Measurements from ENCODE around the gene HOXA9.

Gene HOXA9

DNA sequence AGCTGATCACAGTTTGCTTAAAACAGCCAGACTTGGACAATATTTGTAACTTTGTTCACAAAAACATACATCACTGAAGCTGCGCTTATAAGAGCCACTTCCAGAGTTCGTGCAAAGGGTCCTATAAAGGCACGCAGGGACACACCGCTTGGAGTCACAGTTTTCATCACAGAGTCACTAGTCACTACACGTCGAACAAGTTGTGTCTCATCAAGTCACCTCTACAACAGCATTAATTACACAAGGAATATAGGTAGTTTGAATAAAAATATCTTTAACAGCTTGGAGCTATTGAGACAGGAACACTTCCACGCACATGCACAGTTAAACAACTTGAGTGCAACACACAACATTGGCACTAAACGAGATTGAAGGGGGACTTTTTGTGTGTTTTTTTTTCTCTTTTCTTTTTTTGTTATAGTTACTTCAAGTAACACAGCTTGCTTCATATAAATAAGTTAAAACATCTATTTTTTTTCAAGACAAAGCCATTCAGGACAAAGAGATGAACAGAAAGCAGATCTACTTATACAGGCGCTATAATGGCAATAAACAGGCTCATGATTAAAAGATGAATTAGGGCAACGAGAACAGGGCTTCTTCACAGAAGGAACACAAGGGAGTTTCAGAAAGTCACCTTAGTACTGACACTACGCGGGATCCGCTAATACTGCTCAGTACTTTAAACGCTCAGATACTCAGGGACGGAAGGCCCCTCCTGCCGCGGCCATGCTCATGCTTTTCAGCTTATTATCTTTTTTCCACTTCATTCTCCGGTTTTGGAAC, 24.0 kb downstream of the HOXA9 start:
- no peak for DNase-seq

DNA sequence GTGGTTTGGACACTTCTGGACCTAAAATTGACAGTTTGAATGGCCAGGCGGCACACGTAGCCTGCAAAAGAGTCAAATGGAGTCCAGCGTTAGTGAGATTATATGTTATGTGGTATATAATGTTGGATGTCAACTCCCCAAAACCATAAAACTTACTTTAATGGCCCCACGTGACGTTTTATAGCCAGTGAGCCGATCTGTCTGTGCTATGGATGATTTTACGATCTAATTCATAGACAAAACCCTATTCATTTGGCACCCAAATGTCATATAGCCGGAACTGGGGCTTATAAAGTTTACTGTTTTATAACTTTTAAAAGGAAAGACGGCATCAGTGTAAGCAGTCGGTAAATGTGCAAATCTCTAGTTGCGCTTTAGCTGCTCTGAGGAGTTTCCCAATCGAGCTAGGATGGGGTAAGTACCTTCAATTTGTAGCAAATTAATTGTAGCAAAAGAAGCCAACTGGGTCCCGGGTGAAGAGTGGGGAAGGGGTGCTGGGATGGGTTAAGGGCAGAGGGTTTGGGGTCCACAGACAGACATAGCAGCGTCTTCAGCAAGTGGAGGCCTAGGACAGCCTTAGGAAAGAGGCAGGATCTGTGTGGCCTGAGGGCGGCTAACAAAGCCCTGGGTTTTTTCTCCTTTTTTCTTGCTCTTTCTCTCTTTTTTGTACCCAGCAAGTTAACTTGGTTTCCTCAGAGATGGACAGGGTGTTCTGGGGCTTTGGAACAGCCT, 25.0 kb downstream of the HOXA9 start:
- DNase-seq, result no peak

DNA sequence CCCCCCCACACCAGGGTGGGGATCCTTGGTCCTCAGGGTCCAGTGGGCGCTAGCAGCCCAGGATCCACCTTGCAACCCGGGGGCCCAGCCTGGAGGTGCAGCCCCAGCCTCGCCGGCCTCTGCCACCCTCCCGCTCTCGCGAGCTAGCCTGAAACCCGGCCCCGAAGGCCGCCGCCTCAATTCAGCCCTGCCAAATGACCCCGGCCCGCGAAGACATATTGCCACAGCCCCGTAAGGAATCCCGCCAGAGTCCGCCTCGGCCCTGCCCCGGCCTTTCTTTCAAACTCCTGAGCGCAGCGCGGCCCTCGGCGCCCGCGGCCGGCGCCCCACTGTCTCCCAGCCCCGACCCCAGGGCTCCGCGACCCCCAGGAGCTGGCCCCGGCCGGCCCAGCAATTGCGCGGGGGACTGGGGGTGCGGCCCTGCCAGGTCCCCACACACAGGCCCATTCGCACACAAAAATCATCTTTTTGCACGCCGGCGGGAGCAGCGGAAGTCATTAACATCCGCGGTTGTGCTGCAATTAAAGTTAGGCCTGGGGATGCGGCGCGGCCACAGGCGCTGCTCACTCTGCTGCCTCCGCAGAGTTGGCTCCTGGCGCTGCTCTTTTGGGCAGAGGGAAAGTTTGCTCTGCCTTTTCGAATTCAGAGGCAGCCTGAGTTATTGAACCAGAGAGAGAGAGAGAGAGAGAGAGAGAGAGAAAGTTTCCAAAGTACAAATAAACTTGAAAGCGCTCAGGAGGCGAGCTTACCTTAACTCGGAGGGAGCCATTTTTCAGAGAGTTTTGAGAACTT, 25.8 kb downstream of the HOXA9 start:
- DNase-seq, result no peak

DNA sequence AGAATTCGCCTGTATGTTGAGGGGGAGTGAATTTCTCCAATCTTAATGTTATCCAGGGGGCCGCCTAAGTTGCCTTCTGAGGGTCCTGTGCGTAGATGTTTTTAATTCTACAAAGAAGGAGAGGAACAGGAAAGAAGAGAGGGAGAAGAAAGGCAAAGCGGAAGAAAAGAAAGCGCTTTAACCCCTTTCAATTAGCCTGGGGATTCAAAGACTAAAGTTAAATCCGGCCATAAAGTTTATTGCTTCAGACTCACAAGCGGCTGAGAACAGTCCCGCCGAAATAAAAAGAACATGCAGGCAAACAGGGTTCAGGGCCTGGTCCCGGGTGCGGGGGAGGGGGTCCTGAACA, 26.4 kb downstream of the HOXA9 start:
- DNase-seq, result no peak

DNA sequence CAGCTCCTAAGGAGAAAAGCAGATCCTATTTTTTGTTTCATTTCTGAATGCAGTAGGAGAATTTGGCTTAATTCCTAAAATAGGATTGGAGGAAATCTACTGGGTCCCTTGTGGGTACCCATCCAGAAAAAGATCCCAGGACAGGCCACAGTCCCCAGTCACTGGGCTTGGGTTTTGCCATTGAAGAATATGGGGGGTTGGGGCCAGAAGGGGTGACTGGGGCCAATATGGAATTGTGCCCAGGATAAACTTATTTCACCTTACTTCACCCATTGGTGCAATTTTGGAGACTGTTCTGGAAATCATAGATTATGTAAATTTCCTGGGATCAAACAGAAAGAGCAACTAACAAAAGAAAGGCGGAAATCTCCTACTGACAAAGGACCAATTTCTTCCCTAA, 26.9 kb downstream of the HOXA9 start:
- DNase-seq, result no peak

DNA sequence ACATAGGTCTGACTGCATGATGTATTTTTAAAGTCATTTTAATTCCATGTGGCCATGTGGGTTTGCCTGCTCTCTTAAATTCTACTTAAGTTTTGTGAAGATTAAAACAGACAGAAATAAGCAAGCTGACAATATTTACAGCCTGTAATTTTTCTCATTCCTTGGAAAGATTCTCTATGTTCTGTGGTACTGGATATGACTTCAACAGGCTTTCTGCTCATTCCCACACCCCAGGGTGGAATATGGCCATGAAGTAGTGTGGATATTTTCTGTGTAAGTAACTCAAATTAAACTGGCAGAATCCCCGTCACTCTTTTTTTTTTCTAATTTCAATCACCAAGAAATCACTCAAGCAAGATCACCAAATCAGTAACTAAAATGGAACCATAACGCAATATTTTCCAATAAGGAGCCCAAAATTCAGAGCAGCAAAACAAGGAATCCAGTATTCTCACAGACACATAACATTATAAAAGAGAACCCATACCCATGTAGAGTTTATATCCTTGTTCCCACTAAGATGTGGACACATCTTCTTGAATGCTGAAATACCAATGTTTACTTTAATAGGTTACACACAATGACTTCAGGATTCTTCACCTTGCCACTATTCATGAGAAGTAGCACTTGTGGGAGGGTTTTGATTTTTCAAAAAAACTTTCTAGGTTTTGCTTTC, 27.6 kb downstream of the HOXA9 start:
- DNase-seq, result no peak

DNA sequence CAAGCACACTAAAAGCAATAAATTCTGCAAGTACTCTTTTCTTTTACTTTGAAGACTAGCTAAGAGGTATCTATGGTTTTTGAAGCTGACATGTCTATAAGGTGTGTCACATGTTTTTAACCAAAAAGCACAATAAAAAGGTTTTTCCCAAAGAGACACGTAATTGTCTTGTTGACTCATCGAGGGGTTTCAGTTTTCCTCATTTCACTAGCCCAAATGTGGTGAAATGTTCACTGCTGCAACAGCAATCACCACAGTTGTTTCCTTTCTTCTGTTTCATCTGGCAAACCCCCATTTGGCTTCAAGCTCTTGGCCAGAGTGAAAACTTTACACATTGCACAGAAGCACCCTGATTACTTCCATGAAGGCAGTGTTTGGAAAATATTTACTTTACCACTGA, 30.9 kb downstream of the HOXA9 start:
- DNase-seq, result no peak

DNA sequence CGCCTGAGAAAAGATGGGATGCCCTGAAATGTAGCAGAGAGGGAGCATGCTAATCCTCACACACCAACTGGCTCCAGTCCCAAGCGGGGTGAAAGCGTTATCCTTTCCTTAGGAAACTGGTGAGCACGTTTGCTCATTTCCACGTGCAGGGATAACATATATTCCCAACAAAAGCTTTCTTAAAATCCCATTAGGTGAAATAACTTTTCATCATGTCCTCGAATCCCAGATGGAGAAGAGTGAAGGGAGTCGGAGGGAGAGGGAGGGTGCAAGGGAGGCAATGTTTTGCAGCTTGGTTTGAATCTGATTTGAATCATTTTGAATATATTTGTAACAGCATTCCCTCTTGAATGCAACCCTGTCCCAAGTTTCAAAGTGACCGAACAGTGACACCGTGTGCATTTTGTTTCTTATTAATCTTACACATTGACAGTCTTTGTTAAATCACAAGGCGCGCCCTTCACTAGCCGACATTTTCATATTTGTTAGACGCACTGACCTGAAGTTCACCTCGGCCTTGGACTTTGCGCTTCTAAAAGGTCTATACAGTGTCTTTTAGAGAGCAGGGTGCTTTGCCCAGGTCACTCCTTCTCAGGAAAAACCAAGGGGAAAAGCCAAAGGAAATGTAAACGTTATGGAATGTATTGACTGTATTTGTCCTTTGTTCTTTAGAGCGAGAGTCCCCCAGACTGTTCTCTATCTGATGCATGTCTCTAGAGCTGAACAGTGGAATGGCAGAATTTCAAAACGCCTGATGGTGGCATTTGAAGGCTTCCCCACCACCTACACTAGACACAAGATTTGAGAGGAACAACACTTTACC, 31.7 kb downstream of the HOXA9 start:
- no peak for DNase-seq

DNA sequence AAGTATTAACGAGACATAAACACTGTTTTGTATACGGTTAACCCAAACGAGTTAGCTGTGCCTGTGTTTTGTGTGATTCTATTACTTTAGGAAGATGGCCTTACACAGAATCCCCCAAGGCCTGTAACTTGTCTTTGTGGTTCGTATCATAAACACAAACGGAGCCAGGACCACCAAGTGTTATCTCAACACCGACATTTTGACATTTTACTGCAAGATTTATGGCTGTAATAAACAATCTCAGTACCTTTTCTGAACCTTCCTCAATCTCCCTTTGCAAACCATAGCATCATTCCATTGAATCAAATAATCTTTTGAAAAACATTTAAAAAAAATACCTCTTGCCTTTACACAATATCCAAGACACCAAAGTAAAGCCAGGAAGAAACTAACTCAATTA, 32.4 kb downstream of the HOXA9 start:
- no peak for DNase-seq

DNA sequence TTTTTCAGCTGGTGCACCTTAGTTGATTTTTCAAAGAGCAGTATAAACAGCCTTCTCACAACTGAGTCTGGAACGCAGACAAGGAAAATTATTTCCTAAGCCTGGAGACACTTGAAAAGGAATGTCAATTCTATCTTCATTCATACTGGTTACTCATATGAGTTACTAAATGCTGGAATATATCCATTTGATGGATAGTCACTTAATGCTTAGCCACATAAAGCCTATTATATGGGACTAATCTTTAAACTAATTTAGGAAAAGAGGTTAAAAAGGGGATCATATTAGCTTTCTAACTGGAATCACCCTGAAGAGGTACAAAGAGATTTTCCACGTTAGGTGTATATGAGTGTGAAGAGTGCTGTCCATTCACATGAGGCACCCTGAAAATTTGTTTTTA, 33.1 kb downstream of the HOXA9 start:
- no peak for DNase-seq

DNA sequence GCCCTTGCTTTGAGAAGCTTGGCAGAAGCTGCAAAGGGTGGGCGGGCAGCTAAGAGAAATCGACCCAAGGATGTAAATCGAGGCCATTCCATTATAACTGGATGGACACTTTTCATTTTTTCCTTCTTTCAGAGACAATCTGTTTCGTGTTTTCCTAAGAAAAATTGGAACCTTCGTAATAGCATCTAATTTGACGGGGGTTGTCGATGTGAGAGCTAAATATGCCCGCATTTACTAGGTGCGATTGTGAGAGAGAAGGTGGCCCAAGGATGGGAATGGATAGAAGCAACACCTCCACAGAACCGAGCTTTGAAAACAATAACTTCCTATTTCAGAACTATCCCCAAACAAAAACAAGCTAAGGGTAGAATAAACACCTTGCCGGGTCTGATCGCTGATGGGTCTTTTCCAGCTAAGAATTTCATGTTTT, 33.9 kb downstream of the HOXA9 start:
- DNase-seq, result no peak

DNA sequence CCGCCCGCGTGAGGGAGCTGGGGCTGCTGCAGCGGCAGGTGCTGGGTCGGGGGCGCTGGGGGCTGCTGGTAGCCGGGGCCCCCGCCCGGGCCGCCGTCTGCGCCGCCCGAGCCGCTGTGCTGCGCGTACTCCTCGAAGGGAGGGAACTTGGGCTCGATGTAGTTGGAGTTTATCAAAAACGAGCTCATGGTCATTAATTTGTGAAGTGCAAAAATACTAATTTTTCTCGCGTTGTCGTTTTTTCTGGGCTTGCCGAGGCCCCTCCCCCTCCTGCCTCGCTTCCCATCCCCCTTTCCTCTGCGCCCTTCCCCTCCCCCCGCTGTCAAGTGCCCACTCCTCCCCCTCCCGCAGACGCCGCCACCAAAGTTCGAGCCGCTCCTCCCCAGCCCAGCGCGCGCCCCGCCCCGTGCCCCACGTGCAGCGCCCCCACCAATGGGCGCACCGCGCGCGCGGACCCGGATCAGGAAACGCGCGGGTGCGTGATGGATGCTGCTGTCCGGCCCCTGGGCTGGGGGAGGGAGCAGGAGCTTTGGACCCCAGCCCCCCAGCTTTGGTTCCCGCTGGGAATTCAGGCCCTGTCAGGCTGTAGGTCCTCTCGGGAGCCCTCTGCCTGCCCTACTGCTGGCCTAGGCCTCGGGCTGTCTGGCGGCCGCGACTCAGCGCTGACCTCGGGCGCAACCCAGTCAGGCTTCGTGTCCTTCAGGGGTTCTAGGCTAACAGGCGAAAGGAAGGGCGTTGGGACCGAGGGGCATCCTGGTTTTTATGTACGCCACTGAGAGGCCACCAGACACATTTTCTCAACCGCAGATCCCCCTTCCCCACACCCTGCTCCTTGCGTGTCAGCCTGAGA, 34.6 kb downstream of the HOXA9 start, which contains the start of gene HOXA4:
Gene HOXA4 (minus strand): TSS at position 218 of the 850 bp plus-strand sequence. CDS start 24 bp downstream, at position 194.
- no peak for DNase-seq

DNA sequence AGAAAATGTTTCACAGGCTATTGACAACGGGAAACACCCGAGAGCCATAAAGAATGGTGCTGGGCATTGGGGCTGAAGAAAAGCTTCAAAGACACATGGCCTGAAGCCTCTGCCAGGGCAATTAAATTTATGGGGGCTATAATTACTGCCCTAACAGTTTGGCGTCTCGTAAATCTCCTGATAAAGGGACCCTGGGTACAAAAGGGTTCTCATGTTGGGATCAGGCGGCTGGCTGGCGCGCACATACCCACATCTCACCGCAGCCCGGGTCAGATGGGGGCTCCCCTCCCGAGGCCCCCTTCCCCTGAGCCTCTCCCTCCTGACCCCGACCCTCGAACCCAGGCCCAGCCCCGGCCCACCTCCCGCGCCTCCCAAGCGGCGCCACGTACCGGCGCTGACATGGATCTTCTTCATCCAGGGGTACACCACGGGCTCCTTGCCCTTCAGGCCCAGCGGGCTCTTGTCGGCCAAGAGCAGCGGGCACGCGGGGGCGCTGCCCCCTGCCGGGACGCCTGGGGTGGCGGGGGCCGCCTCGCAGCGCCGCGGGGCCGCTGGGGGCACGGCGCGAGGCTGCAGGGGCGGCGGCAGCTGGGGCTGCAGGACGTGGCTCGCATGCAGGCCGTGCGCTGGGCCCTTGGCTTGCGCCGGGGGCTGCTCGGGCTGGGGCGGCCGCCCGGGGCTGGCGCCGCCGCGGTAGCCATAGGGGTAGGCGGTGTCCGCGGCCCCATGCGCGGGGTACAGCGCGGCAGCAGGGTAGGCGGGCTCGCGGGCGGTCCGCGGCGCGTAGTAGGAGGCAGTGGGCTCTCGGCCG, 35.4 kb downstream of the HOXA9 start:
- DNase-seq, result no peak

DNA sequence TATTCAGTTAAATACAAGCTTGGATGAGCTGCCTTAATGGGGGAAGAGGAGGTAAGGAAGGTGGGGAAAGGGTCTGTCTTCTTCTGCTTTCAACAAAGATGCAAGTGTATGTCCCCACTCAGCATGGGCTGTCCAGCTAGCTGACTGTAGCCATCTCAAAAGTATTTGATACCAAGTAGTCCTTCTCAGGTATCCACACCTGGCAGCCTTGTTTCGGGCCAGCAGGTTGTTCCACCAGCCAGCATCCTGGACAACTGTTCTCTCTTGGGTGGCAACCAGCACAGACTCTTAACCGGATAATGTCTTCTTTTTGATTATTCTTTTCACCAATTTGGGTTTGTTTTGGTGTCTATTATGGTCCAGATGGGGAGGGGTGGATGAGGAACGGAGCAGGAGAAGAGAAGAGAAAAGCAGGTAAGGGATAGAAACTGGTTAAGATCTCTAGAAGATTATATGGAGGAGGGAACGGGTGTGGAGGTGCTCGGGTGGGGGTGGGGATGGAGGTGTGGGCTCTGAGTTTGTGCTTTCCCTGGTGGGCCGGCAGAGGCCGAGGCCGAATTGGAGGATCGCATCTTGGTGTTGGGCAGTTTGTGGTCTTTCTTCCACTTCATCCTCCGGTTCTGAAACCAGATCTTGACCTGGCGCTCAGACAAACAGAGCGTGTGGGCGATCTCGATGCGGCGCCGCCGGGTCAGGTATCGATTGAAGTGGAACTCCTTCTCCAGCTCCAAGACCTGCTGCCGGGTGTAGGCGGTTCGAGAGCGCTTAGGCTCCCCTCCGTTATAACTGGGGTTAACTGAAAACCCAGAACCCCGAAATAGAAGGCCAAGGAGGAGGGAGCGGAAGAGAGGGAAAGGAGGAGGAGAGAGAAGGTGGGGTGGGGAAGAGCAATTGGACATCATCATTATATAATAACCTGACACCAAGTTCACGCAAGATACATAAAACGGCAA, 36.3 kb downstream of the HOXA9 start:
- DNase-seq, result no peak

DNA sequence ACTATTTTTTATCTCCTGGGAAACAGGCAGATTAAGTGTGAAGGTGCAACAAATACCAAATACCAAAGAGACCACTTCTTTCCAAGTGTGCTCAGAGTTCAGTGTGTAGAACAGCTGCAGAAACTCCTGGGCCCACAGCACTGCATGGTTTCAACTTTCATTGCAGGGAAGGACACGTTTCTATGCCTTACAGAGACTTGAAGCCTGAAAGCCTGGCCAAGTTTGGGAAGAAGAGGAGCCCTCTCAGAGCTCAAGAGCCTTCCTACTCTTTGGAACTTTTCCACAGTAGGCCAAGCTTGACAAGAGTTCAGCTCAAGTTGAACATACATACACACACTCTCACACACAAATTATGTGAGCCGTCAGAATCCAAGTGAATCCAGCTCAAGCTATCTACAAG, 37.3 kb downstream of the HOXA9 start:
- no peak for DNase-seq

DNA sequence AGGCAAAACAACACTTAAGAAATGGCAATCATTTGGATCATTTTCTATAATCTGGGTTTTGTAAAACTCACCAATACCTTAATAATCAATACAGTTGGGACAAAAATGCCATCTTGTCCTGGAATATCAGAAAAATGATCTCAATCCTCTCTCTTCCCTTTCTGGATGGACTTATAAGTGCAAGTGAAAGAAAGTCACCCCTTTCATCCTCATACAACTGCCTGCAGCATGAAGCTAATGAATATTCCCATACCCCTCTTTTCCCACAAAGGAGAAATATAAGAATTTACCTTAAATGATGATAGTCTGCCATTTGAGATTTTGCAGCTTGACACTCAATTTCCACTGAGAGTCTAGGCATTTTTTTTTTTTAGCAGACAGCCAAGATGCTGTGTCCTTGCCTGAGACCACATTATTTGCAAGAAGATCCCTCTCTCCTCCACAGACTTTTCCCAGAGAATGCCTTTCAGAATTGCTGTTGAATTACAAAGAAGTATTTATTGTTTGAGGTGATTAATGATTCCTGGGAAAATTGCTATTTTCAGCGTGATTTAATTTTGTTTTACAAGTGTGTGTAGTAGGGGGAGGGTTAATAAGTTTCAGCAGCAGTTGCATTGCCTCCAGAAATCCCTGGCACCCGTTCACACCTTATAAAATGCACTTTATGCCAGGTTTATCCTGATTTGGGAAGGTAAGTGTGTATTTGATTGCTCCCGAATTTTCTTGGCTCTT, 38.6 kb downstream of the HOXA9 start:
- no peak for DNase-seq

DNA sequence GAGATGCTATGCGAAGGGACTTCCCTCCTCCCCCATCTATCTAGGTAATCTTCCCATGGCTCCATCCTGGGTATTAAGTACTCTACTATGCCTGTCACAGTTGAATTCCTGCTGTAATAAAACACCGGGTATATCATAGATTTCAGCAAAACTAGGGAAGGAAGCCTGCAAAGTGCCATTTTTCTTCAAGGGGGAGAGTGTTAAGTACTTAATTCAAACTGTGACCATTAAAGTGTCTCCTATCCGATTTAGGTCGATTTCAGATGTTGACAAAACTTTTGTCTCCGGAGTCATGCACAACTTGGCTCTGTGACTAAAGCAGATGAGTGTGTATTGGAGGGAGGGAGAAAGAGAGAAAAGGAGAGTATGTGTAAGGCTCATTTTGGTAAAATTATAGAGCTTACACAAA, 39.3 kb downstream of the HOXA9 start:
- DNase-seq, result no peak
